CD4-positive, alpha-beta memory T cell (primary cell): ENCODE data around the gene FOXN3. TPM values are rescaled to one million over a fixed set of nuclear protein-coding genes. Genes with fewer than 3 reads are reported as not detected.

Source experiments
- CTCF ChIA-PET: fragments of 350-600 bp; sonication (Branson Sonifier 250); formaldehyde crosslinking; loops from one replicate; lab custom pipeline; 2021; ENCODE audit warnings: inconsistent platforms; ENCODE audit not compliant: partially characterized antibody; lab: Charles Lee
- POLR2A ChIA-PET: fragments of 350-600 bp; sonication (Branson Sonifier 250); formaldehyde crosslinking; loops from one replicate; lab custom pipeline; 2021; ENCODE audit not compliant: partially characterized antibody; lab: Charles Lee
- DNase-seq, 5 donors: peaks; one replicate each; pipeline versions ENCODE4 v3.0.0 to v3.0.0-alpha.2; 2020 to 2022; ENCODE audit warnings: mixed read lengths in 1 of 5
- H3K27ac ChIP-seq: one replicate; pipeline ENCODE4 v1.7.0; 2013; ENCODE audit warnings: low read depth, low read length
- H3K27me3 ChIP-seq: 2 replicates; pipeline ENCODE4 v1.7.0; 2013; ENCODE audit warnings: mild to moderate bottlenecking, low read length, moderate library complexity; ENCODE audit not compliant: insufficient read depth
- H3K36me3 ChIP-seq: 2 replicates; pipeline ENCODE4 v1.7.0; 2013; ENCODE audit warnings: mild to moderate bottlenecking, low read length, moderate library complexity; ENCODE audit not compliant: insufficient read depth
- H3K4me1 ChIP-seq: 2 replicates; pipeline ENCODE4 v1.7.0; 2013; ENCODE audit warnings: mild to moderate bottlenecking, low read length, moderate library complexity; ENCODE audit not compliant: insufficient read depth
- H3K4me3 ChIP-seq, 2 donors: one replicate each; pipeline ENCODE4 v1.7.0; 2013; ENCODE audit warnings: low read length in 2 of 2, mild to moderate bottlenecking in 1 of 2
- H3K9me3 ChIP-seq, 2 donors: one replicate each; pipeline ENCODE4 v1.7.0; 2013; ENCODE audit warnings: low read length in 2 of 2, control low read depth in 1 of 2; ENCODE audit not compliant: control insufficient read depth in 1 of 2
- H3K27ac Mint-ChIP-seq, 7 donors: one replicate each; pipeline ENCODE4 v1.8.0; 2020 to 2021; ENCODE audit warnings: mixed read lengths in 7 of 7, mild to moderate bottlenecking in 6 of 7, inconsistent platforms in 3 of 7, moderate library complexity in 3 of 7
- H3K27me3 Mint-ChIP-seq, 2 donors: one replicate each; pipeline ENCODE4 v1.8.0; 2020 to 2021; ENCODE audit warnings: mixed read lengths in 2 of 2
- H3K36me3 Mint-ChIP-seq, 2 donors: one replicate each; pipeline ENCODE4 v1.8.0; 2020 to 2021; ENCODE audit warnings: mixed read lengths in 2 of 2, inconsistent platforms in 1 of 2, mild to moderate bottlenecking in 1 of 2
- H3K4me1 Mint-ChIP-seq, 4 donors: one replicate each; pipeline ENCODE4 v1.8.0; 2020 to 2021; ENCODE audit warnings: mixed read lengths in 4 of 4, mild to moderate bottlenecking in 1 of 4
- H3K4me3 Mint-ChIP-seq, 8 donors: one replicate each; pipeline ENCODE4 v1.8.0; 2020 to 2021; ENCODE audit warnings: mixed read lengths in 8 of 8, mild to moderate bottlenecking in 7 of 8, moderate library complexity in 6 of 8, inconsistent platforms in 3 of 8
- H3K9me3 Mint-ChIP-seq, 8 donors: one replicate each; pipeline ENCODE4 v1.8.0; 2020 to 2021; ENCODE audit warnings: mixed read lengths in 8 of 8, mild to moderate bottlenecking in 5 of 8, inconsistent platforms in 3 of 8, moderate library complexity in 1 of 8
- intact Hi-C: fragments of 100-400 bp; cut with micrococcal nuclease; formaldehyde crosslinking; loops from one replicate; pipeline ENCODE4 v1.15.1; 2023
- polyA plus RNA-seq, 2 donors: library from polyadenylated mRNA; unstranded; fragments of 300-500 nt; fragmentation: Illumina TruSeq; gene quantifications; one replicate each; pipeline ENCODE4 v1.2.3, GENCODE V29; 2021
- total RNA-seq, 2 experiments: library from RNA; stranded (reverse); gene quantifications; one replicate each; pipeline ENCODE4 v1.2.3, GENCODE V29; 2021

Gene FOXN3
- total and polyA plus RNA-seq, 4 experiments from 2014 or later = 92.6 to 111 (median 106) TPM

- no peak for DNase-seq
- no peak overlapping the region for H3K4me3 ChIP-seq
- H3K27me3 Mint-ChIP-seq = no peaks in the 10 kb centered on the region
- H3K36me3 ChIP-seq = no peaks in the 10 kb centered on the region
- ChIA-PET CTCF (interaction anchor here (1.4 kb wide), 2 partner anchors 10 to 16 kb away, joined by 3 read pairs; no protein-coding TSS in a partner anchor), POLR2A (no interaction called here)
- H3K27ac ChIP-seq = no peak overlapping the region
- peak overlapping the region in 3 of 7 donors; percentile 8 to 63 (median 41) for H3K27ac Mint-ChIP-seq
- H3K4me1 ChIP-seq = peaks cover 19% of the 10 kb centered on the region
- peak overlapping the region in 1 of 8 donors; percentile 17 for H3K4me3 Mint-ChIP-seq
- H3K9me3 ChIP-seq = no peaks in the 10 kb centered on the region
- intact Hi-C loops = no loop called here
- H3K4me1 Mint-ChIP-seq = peaks cover 38 to 81% (median 50%) of the 10 kb centered on the region in 4 donors
- no peaks in the 10 kb centered on the region for H3K9me3 Mint-ChIP-seq
- no peaks in the 10 kb centered on the region for H3K27me3 ChIP-seq
- peaks cover 12 to 22% of the 10 kb centered on the region in 2 donors for H3K36me3 Mint-ChIP-seq
These were observed 174.9 kb downstream of the FOXN3 start for GRCh38 chr14:89241934-89242651.

GRCh38 chr14:89241257-89241656 lies 175.8 kb downstream of the FOXN3 start:
- peaks cover 19% of the 10 kb centered on the region for H3K4me1 ChIP-seq
- DNase-seq = no peak
- POLR2A ChIA-PET = no interaction called here
- no peaks in the 10 kb centered on the region for H3K27me3 Mint-ChIP-seq
- no peaks in the 10 kb centered on the region for H3K36me3 ChIP-seq
- no peak overlapping the region for H3K27ac ChIP-seq
- CTCF ChIA-PET = interaction anchor here (1.4 kb wide), 1 partner anchor 11 kb away, joined by 3 read pairs; no protein-coding TSS in a partner anchor
- peaks cover 12 to 27% of the 10 kb centered on the region in 2 donors for H3K36me3 Mint-ChIP-seq
- no peak overlapping the region for H3K4me3 ChIP-seq
- H3K4me3 Mint-ChIP-seq = peak overlapping the region in 4 of 8 donors; percentile 5 to 57 (median 37)
- intact Hi-C loops = no loop called here
- H3K9me3 ChIP-seq = no peaks in the 10 kb centered on the region
- peaks cover 0 to 2% (median 0%) of the 10 kb centered on the region in 8 donors for H3K9me3 Mint-ChIP-seq
- H3K27me3 ChIP-seq = no peaks in the 10 kb centered on the region
- peak overlapping the region in 2 of 7 donors; percentile 26 to 82 for H3K27ac Mint-ChIP-seq
- peaks cover 40 to 81% (median 49%) of the 10 kb centered on the region in 4 donors for H3K4me1 Mint-ChIP-seq

- no peaks in the 10 kb centered on the region for H3K36me3 ChIP-seq
- ChIA-PET POLR2A (no interaction called here), CTCF (no interaction called here)
- intact Hi-C loops = no loop called here
- no peaks in the 10 kb centered on the region for H3K9me3 ChIP-seq
- Mint-ChIP-seq H3K27ac (peak overlapping the region in 1 of 7 donors; percentile 25), H3K36me3 (peaks cover 12 to 32% of the 10 kb centered on the region in 2 donors), H3K4me3 (peak overlapping the region in 1 of 8 donors; percentile 55), H3K4me1 (peaks cover 41 to 81% (median 50%) of the 10 kb centered on the region in 4 donors), H3K9me3 (peaks cover 0 to 2% (median 0%) of the 10 kb centered on the region in 8 donors), H3K27me3 (no peaks in the 10 kb centered on the region)
- H3K27ac ChIP-seq = no peak overlapping the region
- H3K4me1 ChIP-seq = peaks cover 19% of the 10 kb centered on the region
- DNase-seq = peak in 1 of 5 donors; percentile 6
- H3K4me3 ChIP-seq = no peak overlapping the region
- no peaks in the 10 kb centered on the region for H3K27me3 ChIP-seq
These were observed 176.6 kb downstream of the FOXN3 start for GRCh38 chr14:89240414-89240813.

- peaks cover 16 to 40% of the 10 kb centered on the region in 2 donors for H3K36me3 Mint-ChIP-seq
- ChIA-PET CTCF (no interaction called here), POLR2A (no interaction called here)
These were observed 178.0 kb downstream of the FOXN3 start for GRCh38 chr14:89239023-89239422.

GRCh38 chr14:89237921-89238529 lies 179.0 kb downstream of the FOXN3 start:
- Histone ChIP-seq H3K36me3 (no peaks in the 10 kb centered on the region), H3K9me3 (no peaks in the 10 kb centered on the region), H3K4me3 (no peak overlapping the region), H3K4me1 (peaks cover 13% of the 10 kb centered on the region), H3K27ac (no peak overlapping the region), H3K27me3 (no peaks in the 10 kb centered on the region)
- Mint-ChIP-seq H3K27me3 (no peaks in the 10 kb centered on the region), H3K4me1 (peaks cover 37 to 77% (median 45%) of the 10 kb centered on the region in 4 donors), H3K36me3 (peaks cover 16 to 41% of the 10 kb centered on the region in 2 donors), H3K27ac (no peak overlapping the region), H3K9me3 (peaks cover 0 to 2% (median 0%) of the 10 kb centered on the region in 8 donors), H3K4me3 (no peak overlapping the region)
- ChIA-PET CTCF (no interaction called here), POLR2A (no interaction called here)
- DNase-seq = no peak
- intact Hi-C loops = no loop called here

More at GRCh38 chr14:89239023-89239422, 178.0 kb downstream of the FOXN3 start:
- H3K27me3 ChIP-seq = no peaks in the 10 kb centered on the region
- no peak overlapping the region for H3K4me3 ChIP-seq
- no peak overlapping the region for H3K4me3 Mint-ChIP-seq
- no peaks in the 10 kb centered on the region for H3K36me3 ChIP-seq
- no peaks in the 10 kb centered on the region for H3K9me3 ChIP-seq
- intact Hi-C loops = no loop called here
- H3K27ac Mint-ChIP-seq = no peak overlapping the region
- DNase-seq = no peak
- peaks cover 0 to 2% (median 0%) of the 10 kb centered on the region in 8 donors for H3K9me3 Mint-ChIP-seq
- no peaks in the 10 kb centered on the region for H3K27me3 Mint-ChIP-seq
- H3K4me1 Mint-ChIP-seq = peaks cover 36 to 79% (median 46%) of the 10 kb centered on the region in 4 donors
- H3K27ac ChIP-seq = no peak overlapping the region
- H3K4me1 ChIP-seq = peaks cover 13% of the 10 kb centered on the region

- no peak overlapping the region for H3K27ac ChIP-seq
- H3K4me1 Mint-ChIP-seq = peaks cover 34 to 72% (median 44%) of the 10 kb centered on the region in 4 donors
- H3K4me1 ChIP-seq = peaks cover 12% of the 10 kb centered on the region
- no peaks in the 10 kb centered on the region for H3K9me3 ChIP-seq
- no peak overlapping the region for H3K4me3 Mint-ChIP-seq
- peaks cover 0 to 2% (median 0%) of the 10 kb centered on the region in 8 donors for H3K9me3 Mint-ChIP-seq
- intact Hi-C loops = no loop called here
- ChIA-PET CTCF (no interaction called here), POLR2A (no interaction called here)
- no peaks in the 10 kb centered on the region for H3K36me3 ChIP-seq
- H3K36me3 Mint-ChIP-seq = peaks cover 14 to 43% of the 10 kb centered on the region in 2 donors
- H3K27ac Mint-ChIP-seq = no peak overlapping the region
- no peaks in the 10 kb centered on the region for H3K27me3 ChIP-seq
- no peaks in the 10 kb centered on the region for H3K27me3 Mint-ChIP-seq
- DNase-seq = no peak
- H3K4me3 ChIP-seq = no peak overlapping the region
These were observed 180.2 kb downstream of the FOXN3 start for GRCh38 chr14:89236851-89237250.

- intact Hi-C loops = no loop called here
- Mint-ChIP-seq H3K27ac (no peak overlapping the region), H3K27me3 (no peaks in the 10 kb centered on the region), H3K4me3 (no peak overlapping the region), H3K36me3 (peaks cover 9 to 28% of the 10 kb centered on the region in 2 donors), H3K9me3 (peaks cover 0 to 2% (median 0%) of the 10 kb centered on the region in 8 donors), H3K4me1 (peaks cover 30 to 52% (median 44%) of the 10 kb centered on the region in 4 donors)
- H3K9me3 ChIP-seq = no peaks in the 10 kb centered on the region
- H3K36me3 ChIP-seq = no peaks in the 10 kb centered on the region
- H3K27me3 ChIP-seq = no peaks in the 10 kb centered on the region
- no peak overlapping the region for H3K4me3 ChIP-seq
- H3K27ac ChIP-seq = no peak overlapping the region
- H3K4me1 ChIP-seq = no peaks in the 10 kb centered on the region
- no peak for DNase-seq
- POLR2A ChIA-PET = no interaction called here
- CTCF ChIA-PET = no interaction called here
These were observed 183.8 kb downstream of the FOXN3 start for GRCh38 chr14:89233184-89233583.
